Heart right ventricle (tissue), 16 donors: ENCODE results near the gene IL9. TPM values are rescaled to one million over a fixed set of nuclear protein-coding genes. Genes with fewer than 3 reads are reported as not detected.

Experiments
- ATAC-seq, 8 donors: fragments of 200-7000 bp; cut with Tn5 transposase; one replicate each; pipeline ENCODE4 v1.9.1; 2020; ENCODE audit warnings: mild to moderate bottlenecking in 8 of 8, moderate library complexity in 8 of 8, moderate number of reproducible peaks in 1 of 8
- DNase-seq, 2 donors: peaks; one replicate each; pipeline ENCODE4 v3.0.0-alpha.2; 2020
- H3K27ac ChIP-seq, 10 donors: fragments of 200-600 bp; sonication (generic) in 2 of 10; one replicate each; pipeline versions ENCODE4 v1.5.0 to v1.8.0; 2020 to 2022; ENCODE audit warnings: mild to moderate bottlenecking in 3 of 10
- H3K27me3 ChIP-seq, 7 donors: fragments of 200-600 bp; one replicate each; pipeline ENCODE4 v1.8.0; 2021 to 2022; ENCODE audit warnings: mild to moderate bottlenecking in 2 of 7
- H3K36me3 ChIP-seq, 9 donors: fragments of 200-600 bp; sonication (generic) in 1 of 9; one replicate each; pipeline versions ENCODE4 v1.5.0 to v1.8.0; 2020 to 2022; ENCODE audit warnings: mild to moderate bottlenecking in 2 of 9
- H3K4me1 ChIP-seq, 9 donors: fragments of 200-600 bp; sonication (generic) in 1 of 9; one replicate each; pipeline versions ENCODE4 v1.5.0 to v1.8.0; 2020 to 2022; ENCODE audit warnings: mild to moderate bottlenecking in 4 of 9
- H3K4me3 ChIP-seq, 10 donors: fragments of 200-600 bp; sonication (generic) in 2 of 10; one replicate each; pipeline versions ENCODE4 v1.5.0 to v1.8.0; 2020 to 2022; ENCODE audit warnings: mild to moderate bottlenecking in 7 of 10, moderate library complexity in 2 of 10
- H3K9me3 ChIP-seq, 11 donors: fragments of 200-600 bp in 10 of 11; sonication (generic) in 2 of 11; one replicate each; pipeline versions ENCODE4 v1.5.0 to v1.8.0; 2013 to 2022; ENCODE audit warnings: mild to moderate bottlenecking in 2 of 11, control low read depth in 1 of 11, moderate library complexity in 1 of 11
- WGBS, 2 donors: extraction: QIAGEN DNeasy Blood & Tissue Kit; methylation state at CpG; one replicate each; pipeline ENCODE4 v1.1.7; 2013; ENCODE audit warnings: inconsistent platforms in 1 of 2; 5-methylcytosine and 5-hydroxymethylcytosine counted together
- intact Hi-C, 10 donors: fragments of 100-400 bp; cut with DNase I; formaldehyde crosslinking; loops; one replicate each; pipeline versions ENCODE4 v1.11.1 to v1.14.2; 2022
- polyA plus RNA-seq, 2 donors: library from polyadenylated mRNA; stranded (reverse); fragments of 200-250 nt; gene quantifications; one replicate each; pipeline ENCODE4 v1.2.3, GENCODE V29; 2013
- total RNA-seq, 10 donors: library from RNA; stranded (reverse); fragmentation: NEBNext Ultra II Directional in 3 of 10; extraction: Animal tissue kit (Norgen Biotek cat#: 25700) in 3 of 10; gene quantifications; one replicate each; pipeline versions ENCODE4 v1.2.1 to v1.2.4, GENCODE V29; 2021 to 2023
- TF ChIP-seq, protein P1 (sequence below), 9 donors: fragments of 200-600 bp; sonication (generic) in 2 of 9; IDR thresholded peaks; one replicate each; pipeline versions ENCODE4 v1.5.0 to v1.8.0; 2021 to 2022; ENCODE audit warnings: antibody characterized with exemption in 9 of 9, mild to moderate bottlenecking in 5 of 9, moderate library complexity in 1 of 9
- donor health status: Arrhythmogenic right ventricular cardiomyopathy.
- donor health status: ischemic (EF 13 %, LVEDD 7.1; RV severe dilation, severe dysfunction).
- donor health status: healthy with polysubstance abuse.
- donor health status: DM: no; HTN: yes; CAD: no.
- donor health status: DM: no; HTN: no; CAD: no.
- donor health status: ischemic (EF 25% LVEDD 6.9; RV normal size, moderate dysfunction).
- donor health status: ischemic (EF 25% LVEDD 5.7; RV mildly dilated, moderate dysfunction).
- donor health status: healthy.
- donor health status: DM: yes; HTN: yes; CAD: no.
- donor health status: Ischemic cardiomyopathy.
- donor health status: ischemic (EF 35%, LVEDD 5.7; RV mildly dilated, moderate dysfunction).
- donor health status: nonischemic (EF 11% LVEDD 7.7; RV severe dilation, severe dysfunction).
- donor health status: DM: yes; HTN: yes; CAD: no.
- donor health status: PGD.
- donor health status: ischemic (EF 29% LVEDD 5.4; RV normal size, mild dysfunction).
- donor health status: nonischemic (EF 23%, LVEDD 6.1; RV moderate dilation, normal function).

IL9 gene
- total and polyA plus RNA-seq, 12 donors, result not detected

DNA sequence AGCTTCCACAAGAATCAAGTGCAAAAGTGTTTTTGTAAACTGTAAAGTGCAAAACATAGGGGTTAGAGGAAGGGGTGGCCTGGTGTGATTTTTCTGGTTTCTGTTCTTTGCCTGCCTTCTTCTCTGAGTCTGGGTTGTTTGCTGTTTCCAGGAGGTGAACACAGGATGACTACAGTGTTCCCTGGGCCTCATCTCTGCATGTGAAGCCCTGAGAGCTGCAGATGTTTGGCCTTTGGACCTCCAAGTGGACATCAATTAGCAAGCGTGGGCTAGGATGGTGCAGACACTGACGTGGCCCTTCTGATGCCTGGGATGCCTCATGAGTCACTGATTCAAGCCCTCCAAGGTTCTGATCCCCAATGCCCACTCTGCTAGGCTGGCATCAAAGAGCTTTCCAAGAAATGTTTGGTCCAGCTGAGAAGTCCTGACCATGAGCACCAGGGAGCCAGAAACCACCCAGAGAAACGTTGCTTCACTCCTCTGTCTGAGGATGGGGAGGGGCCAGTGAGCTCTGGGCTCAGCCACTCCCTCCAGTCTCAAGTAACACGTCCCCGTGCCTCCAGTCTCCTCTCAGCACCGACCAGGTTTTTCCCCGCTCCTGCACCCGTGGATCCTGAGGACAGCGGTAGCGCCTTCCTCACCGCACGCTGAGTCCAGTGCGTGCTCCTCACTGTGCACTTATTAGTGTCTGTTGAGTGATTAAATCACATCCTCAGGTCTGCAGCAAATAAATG is 7.6 kb downstream of the IL9 start:
- ATAC-seq, result peak in 2 of 8 donors; percentile 29 to 37
- 74 to 77% methylated on average over 13 of the region's 13 CpGs for WGBS, 2 donors
- no peaks in the 10 kb centered on the region for H3K9me3 ChIP-seq

DNA sequence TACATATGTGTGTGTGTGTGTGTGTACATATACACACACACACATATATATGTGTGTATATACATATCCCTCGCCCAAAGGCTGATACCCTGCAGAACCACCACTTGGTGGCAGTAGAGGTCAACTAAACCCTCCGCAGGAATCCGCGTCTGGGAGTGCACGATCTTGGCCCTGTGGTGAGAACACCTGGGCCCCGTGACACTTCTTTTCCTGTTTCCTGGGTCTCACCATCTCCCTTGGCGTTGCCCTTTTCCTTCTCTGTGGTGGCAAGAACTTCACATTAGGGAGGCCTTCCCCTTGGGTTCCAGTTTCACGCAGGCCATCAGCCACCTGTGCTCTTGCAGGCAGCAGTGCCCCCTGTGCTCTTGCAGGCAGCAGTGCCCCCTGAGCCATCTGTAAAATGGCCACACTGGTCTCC is 8.2 kb downstream of the IL9 start:
- TF ChIP-seq, protein P1, sequence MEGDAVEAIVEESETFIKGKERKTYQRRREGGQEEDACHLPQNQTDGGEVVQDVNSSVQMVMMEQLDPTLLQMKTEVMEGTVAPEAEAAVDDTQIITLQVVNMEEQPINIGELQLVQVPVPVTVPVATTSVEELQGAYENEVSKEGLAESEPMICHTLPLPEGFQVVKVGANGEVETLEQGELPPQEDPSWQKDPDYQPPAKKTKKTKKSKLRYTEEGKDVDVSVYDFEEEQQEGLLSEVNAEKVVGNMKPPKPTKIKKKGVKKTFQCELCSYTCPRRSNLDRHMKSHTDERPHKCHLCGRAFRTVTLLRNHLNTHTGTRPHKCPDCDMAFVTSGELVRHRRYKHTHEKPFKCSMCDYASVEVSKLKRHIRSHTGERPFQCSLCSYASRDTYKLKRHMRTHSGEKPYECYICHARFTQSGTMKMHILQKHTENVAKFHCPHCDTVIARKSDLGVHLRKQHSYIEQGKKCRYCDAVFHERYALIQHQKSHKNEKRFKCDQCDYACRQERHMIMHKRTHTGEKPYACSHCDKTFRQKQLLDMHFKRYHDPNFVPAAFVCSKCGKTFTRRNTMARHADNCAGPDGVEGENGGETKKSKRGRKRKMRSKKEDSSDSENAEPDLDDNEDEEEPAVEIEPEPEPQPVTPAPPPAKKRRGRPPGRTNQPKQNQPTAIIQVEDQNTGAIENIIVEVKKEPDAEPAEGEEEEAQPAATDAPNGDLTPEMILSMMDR (IDR thresholded peaks at IDR 0.05), result peak; percentile 62 to 91 (median 88)
- Histone ChIP-seq H3K27ac (no peak overlapping the region), H3K9me3 (no peaks in the 10 kb centered on the region), H3K4me1 (peaks cover 0 to 19% (median 4%) of the 10 kb centered on the region in 9 donors), H3K4me3 (no peak overlapping the region), H3K27me3 (peaks cover 0 to 46% (median 31%) of the 10 kb centered on the region in 7 donors), H3K36me3 (no peaks in the 10 kb centered on the region)
- peak; percentile 27 to 37 for DNase-seq
- peak; percentile 69 to 89 (median 84) for ATAC-seq
- WGBS, 2 donors, result 10% methylated on average over 8 of the region's 8 CpGs
- intact Hi-C loops, result loop anchor here in 9 of 10 donors (1.0 to 10.0 kb wide), 10 partner anchors 55 to 325 kb away; no protein-coding TSS in a partner anchor

More for the DNA sequence above, 7.6 kb downstream of the IL9 start:
- Histone ChIP-seq H3K4me1 (peaks cover 0 to 19% (median 4%) of the 10 kb centered on the region in 9 donors), H3K27ac (no peak overlapping the region), H3K27me3 (peaks cover 0 to 40% (median 25%) of the 10 kb centered on the region in 7 donors), H3K4me3 (no peak overlapping the region), H3K36me3 (no peaks in the 10 kb centered on the region)
- DNase-seq, result no peak
- TF ChIP-seq, protein P1 (IDR thresholded peaks at IDR 0.05), result no peak
- intact Hi-C loops, result loop anchor here in 9 of 10 donors (1.0 to 10.0 kb wide), 10 partner anchors 54 to 325 kb away; no protein-coding TSS in a partner anchor

- no peak overlapping the region for H3K27ac ChIP-seq
- ATAC-seq (no peak), DNase-seq (no peak)
- peaks cover 0 to 59% (median 42%) of the 10 kb centered on the region in 7 donors for H3K27me3 ChIP-seq
- TF ChIP-seq, protein P1 (IDR thresholded peaks at IDR 0.05), result no peak
- 51 to 53% methylated on average over 4 of the region's 4 CpGs for WGBS, 2 donors
- intact Hi-C loops, result loop anchor here in 9 of 10 donors (2.0 to 10.0 kb wide), 9 partner anchors 56 to 327 kb away; no protein-coding TSS in a partner anchor
- H3K4me3 ChIP-seq, result no peak overlapping the region
- peaks cover 0 to 11% (median 4%) of the 10 kb centered on the region in 9 donors for H3K4me1 ChIP-seq
- no peaks in the 10 kb centered on the region for H3K36me3 ChIP-seq
- H3K9me3 ChIP-seq, result no peaks in the 10 kb centered on the region
Observed at GRCh38 chr5:135886136-135886535, 9.5 kb downstream of the IL9 start.

DNA sequence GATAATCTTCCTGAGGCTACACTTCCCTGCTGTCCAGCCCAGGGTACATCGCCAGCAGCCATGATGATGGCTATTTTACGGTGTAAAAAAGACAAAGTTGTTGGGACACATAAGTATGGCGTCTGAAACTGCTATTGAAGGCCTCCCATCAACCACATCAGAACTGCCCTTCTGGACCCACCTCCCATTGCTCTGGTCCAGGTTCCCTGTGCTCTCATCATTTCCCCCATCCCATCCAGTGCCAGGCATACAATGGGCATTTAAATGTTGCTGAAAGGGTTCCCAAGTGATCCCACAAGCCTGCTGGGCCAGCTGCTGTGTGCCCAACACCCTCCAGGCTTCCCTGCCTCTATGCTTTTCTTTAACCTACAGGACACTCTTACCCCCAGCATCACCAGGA is 10.6 kb downstream of the IL9 start:
- Histone ChIP-seq H3K4me1 (peaks cover 0 to 7% (median 0%) of the 10 kb centered on the region in 9 donors), H3K4me3 (no peak overlapping the region), H3K9me3 (no peaks in the 10 kb centered on the region), H3K36me3 (no peaks in the 10 kb centered on the region), H3K27me3 (peaks cover 0 to 64% (median 50%) of the 10 kb centered on the region in 7 donors), H3K27ac (no peak overlapping the region)
- intact Hi-C loops, result loop anchor here in 9 of 10 donors (5.0 to 10.0 kb wide), 7 partner anchors 57 to 327 kb away; no protein-coding TSS in a partner anchor
- TF ChIP-seq, protein P1 (IDR thresholded peaks at IDR 0.05), result no peak
- DNase-seq, result no peak
- ATAC-seq, result no peak
- 87 to 91% methylated on average over 3 of the region's 3 CpGs for WGBS, 2 donors
